GM21825 (cell line): ENCODE data around the gene IFNA17.
"Not testable (repeated sequence)": the region's sequence is repeated elsewhere in the genome, so short reads cannot be mapped to it uniquely, and the experiment has no call there.

Experiments used
- ATAC-seq: cut with Tn5 transposase; IDR thresholded peaks from one replicate; pipeline ENCODE4 v1.9.1; 2021; ENCODE audit warnings: mild to moderate bottlenecking, moderate library complexity; ENCODE audit not compliant: unreplicated experiment

IFNA17 gene

GRCh38 chr9:21212160-21212559, 15.9 kb downstream of the IFNA17 start:
- ATAC-seq: not testable (repeated sequence)

- not testable (repeated sequence) for ATAC-seq
Observed at GRCh38 chr9:21210782-21211181, 17.2 kb downstream of the IFNA17 start.

GRCh38 chr9:21210311-21210710, 17.7 kb downstream of the IFNA17 start:
- no peak for ATAC-seq

- not testable (repeated sequence) for ATAC-seq
Observed at GRCh38 chr9:21207043-21207442, 21.0 kb downstream of the IFNA17 start, which contains the start of gene IFNA10. TSS of gene IFNA10 (minus strand) at chr9:21207143. CDS start at chr9:21207097, 46 bp downstream.

- no peak for ATAC-seq
Observed at GRCh38 chr9:21205204-21205603, 22.8 kb downstream of the IFNA17 start.

GRCh38 chr9:21202105-21202504, 25.9 kb downstream of the IFNA17 start, which contains the start of gene IFNA7:
TSS of gene IFNA7 (minus strand) at chr9:21202205. CDS start at chr9:21202165, 40 bp downstream.
- ATAC-seq: not testable (repeated sequence)

- peak; percentile 87 for ATAC-seq
Observed at GRCh38 chr9:21194867-21195776, 32.9 kb downstream of the IFNA17 start.

- not testable (repeated sequence) for ATAC-seq
Observed at GRCh38 chr9:21187487-21187886, 40.5 kb downstream of the IFNA17 start, which contains the start of gene IFNA4. TSS of gene IFNA4 (minus strand) at chr9:21187587. CDS start at chr9:21187531, 56 bp downstream.

- ATAC-seq: peak; percentile 88
Observed at GRCh38 chr9:21182810-21183736, 44.9 kb downstream of the IFNA17 start.
